Bronchial epithelial cell (primary cell): Measurements from ENCODE around the gene RASD2. TPM values are rescaled to one million over a fixed set of nuclear protein-coding genes. Genes with fewer than 3 reads are reported as not detected.
"Not testable (repeated sequence)": the region's sequence is repeated elsewhere in the genome, so short reads cannot be mapped to it uniquely, and the experiment has no call there.

Source experiments
- DNase-seq: peaks from one replicate; pipeline ENCODE4 v3.0.0-alpha.2; 2010; ENCODE audit warnings: low read depth
- FAIRE-seq: peaks from 2 replicates; lab custom pipeline; 2011; peaks lifted over from hg19 to GRCh38; lab: Jason Lieb, UNC
- H3K27me3 ChIP-seq: 2 replicates; pipeline ENCODE4 v1.5.1; 2011; ENCODE audit warnings: low read length; ENCODE audit not compliant: control insufficient read depth, insufficient read depth
- H3K36me3 ChIP-seq: 2 replicates; pipeline ENCODE4 v1.5.1; 2011; ENCODE audit warnings: low read length; ENCODE audit not compliant: control insufficient read depth, insufficient read depth
- H3K4me3 ChIP-seq: 2 replicates; pipeline ENCODE4 v1.5.1; 2011; ENCODE audit warnings: mild to moderate bottlenecking, low read depth, low read length, control low read depth
- CTCF ChIP-seq: IDR thresholded peaks from 2 replicates; pipeline ENCODE4 v1.5.1; 2011; ENCODE audit warnings: mild to moderate bottlenecking, moderate library complexity, low read length, control low read depth, inconsistent platforms; ENCODE audit not compliant: insufficient read depth, severe bottlenecking
- total RNA-seq: library from RNA; depleted of rRNA; stranded (reverse); fragments of >200 nt; gene quantifications from 2 replicates; pipeline ENCODE4 v1.2.1, GENCODE V29; 2014

Gene RASD2
- total RNA-seq, result 0.13 and 0.26 TPM in 2 replicates

GRCh38 chr22:35540595-35541253, at the start of gene RASD2:
RASD2 (plus strand) TSS chr22:35540831; CDS start chr22:35546810, 5,979 bp downstream.
- FAIRE-seq, result no peak
- no peak for DNase-seq
- Histone ChIP-seq H3K27me3 (peaks cover 19% of the 10 kb centered on the region), H3K36me3 (no peaks in the 10 kb centered on the region), H3K4me3 (peak within 1 kb of the TSS; percentile 49)
- TF ChIP-seq CTCF, result no peak

- not testable (repeated sequence) for H3K36me3 ChIP-seq, DNase-seq, H3K4me3 ChIP-seq, H3K27me3 ChIP-seq, FAIRE-seq
These were observed 49.3 kb upstream of the RASD2 start for GRCh38 chr22:35491061-35491907.

- H3K4me3 ChIP-seq, result no peak overlapping the region
- no peak for TF ChIP-seq CTCF
These were observed 48.7 kb upstream of the RASD2 start for GRCh38 chr22:35491908-35492380.

GRCh38 chr22:35493074-35493473, 47.6 kb upstream of the RASD2 start:
- no peak for FAIRE-seq
- Histone ChIP-seq H3K4me3 (no peak overlapping the region), H3K27me3 (peaks cover 11% of the 10 kb centered on the region), H3K36me3 (no peaks in the 10 kb centered on the region)
- TF ChIP-seq CTCF, result no peak
- no peak for DNase-seq

More at GRCh38 chr22:35491908-35492380, 48.7 kb upstream of the RASD2 start:
- no peaks in the 10 kb centered on the region for H3K36me3 ChIP-seq
- FAIRE-seq (no peak), DNase-seq (no peak)
- H3K27me3 ChIP-seq, result peaks cover 10% of the 10 kb centered on the region

GRCh38 chr22:35495711-35496110, 44.9 kb upstream of the RASD2 start:
- DNase-seq, H3K4me3 ChIP-seq, FAIRE-seq, H3K36me3 ChIP-seq: not testable (repeated sequence)
- peaks cover 17% of the 10 kb centered on the region for H3K27me3 ChIP-seq

- FAIRE-seq (no peak), DNase-seq (peak; percentile 15)
- H3K36me3 ChIP-seq, result no peaks in the 10 kb centered on the region
- peaks cover 17% of the 10 kb centered on the region for H3K27me3 ChIP-seq
- no peak overlapping the region for H3K4me3 ChIP-seq
- no peak for TF ChIP-seq CTCF
These were observed 43.8 kb upstream of the RASD2 start for GRCh38 chr22:35496768-35497312.
